ENCODE measurements around the gene EIF2S3B.

Gene EIF2S3B

GRCh38 chr12:10528174-10528953, 22.7 kb downstream of the EIF2S3B start:
- no peak for TF ChIP-seq ARNT (IDR thresholded peaks at IDR 0.05)
- TF ChIP-seq, protein P1, sequence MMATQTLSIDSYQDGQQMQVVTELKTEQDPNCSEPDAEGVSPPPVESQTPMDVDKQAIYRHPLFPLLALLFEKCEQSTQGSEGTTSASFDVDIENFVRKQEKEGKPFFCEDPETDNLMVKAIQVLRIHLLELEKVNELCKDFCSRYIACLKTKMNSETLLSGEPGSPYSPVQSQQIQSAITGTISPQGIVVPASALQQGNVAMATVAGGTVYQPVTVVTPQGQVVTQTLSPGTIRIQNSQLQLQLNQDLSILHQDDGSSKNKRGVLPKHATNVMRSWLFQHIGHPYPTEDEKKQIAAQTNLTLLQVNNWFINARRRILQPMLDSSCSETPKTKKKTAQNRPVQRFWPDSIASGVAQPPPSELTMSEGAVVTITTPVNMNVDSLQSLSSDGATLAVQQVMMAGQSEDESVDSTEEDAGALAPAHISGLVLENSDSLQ (IDR thresholded peaks at IDR 0.05) = peak; percentile 58
- no peak for DNase-seq (ENCODE audit: extremely low spot score)
- ChIA-PET POLR2A (no interaction called here), CTCF (no interaction called here)

- POLR2A ChIA-PET = no interaction called here
- DNase-seq (ENCODE audit: extremely low spot score) = no peak
- CTCF ChIA-PET = no interaction called here
- TF ChIP-seq FOXA1 (IDR thresholded peaks at IDR 0.05) = no peak
- no peak for TF ChIP-seq HDGF (IDR thresholded peaks at IDR 0.05; ENCODE audit: borderline replicate concordance)
- TF ChIP-seq CTBP1 (IDR thresholded peaks at IDR 0.05; ENCODE audit: borderline replicate concordance) = no peak
- no peak for TF ChIP-seq ELF4 (IDR thresholded peaks at IDR 0.05)
- TF ChIP-seq FOXM1 (IDR thresholded peaks at IDR 0.05; ENCODE audit: borderline replicate concordance) = no peak
- no peak for TF ChIP-seq NFRKB (IDR thresholded peaks at IDR 0.05)
- no peak for TF ChIP-seq ZNF384 (IDR thresholded peaks at IDR 0.05)
- TF ChIP-seq, protein P1 (IDR thresholded peaks at IDR 0.05) = no peak
- no peak for TF ChIP-seq ARNT (IDR thresholded peaks at IDR 0.05)
- TF ChIP-seq LEF1 (IDR thresholded peaks at IDR 0.05; ENCODE audit: borderline replicate concordance) = no peak
- no peak for TF ChIP-seq BHLHE40 (IDR thresholded peaks at IDR 0.05; ENCODE audit: borderline replicate concordance)
Observed at GRCh38 chr12:10529603-10530002, 23.9 kb downstream of the EIF2S3B start.

DNA sequence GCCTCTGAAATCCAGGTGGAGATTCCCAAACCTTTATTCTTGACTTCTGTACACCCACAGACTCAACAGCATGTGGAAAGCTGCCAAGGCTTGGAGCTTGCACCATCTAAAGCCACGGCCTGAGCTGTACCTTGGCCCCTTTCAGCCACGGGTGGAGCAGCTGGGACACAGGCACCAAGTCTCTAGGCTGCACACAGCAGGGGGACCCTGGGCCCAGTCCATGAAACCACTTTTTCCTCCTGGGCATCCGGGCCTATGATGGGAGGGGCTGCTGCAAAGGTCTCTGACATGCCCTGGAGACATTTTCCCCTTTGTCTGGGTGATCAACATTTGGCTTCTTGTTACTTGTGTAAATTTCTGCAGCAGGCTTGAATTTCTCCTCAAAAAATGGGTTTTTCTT, 32.0 kb downstream of the EIF2S3B start:
- TF ChIP-seq FOXK2 (IDR thresholded peaks at IDR 0.05) (no peak), FOXA1 (IDR thresholded peaks at IDR 0.05) (no peak), SUZ12 (IDR thresholded peaks at IDR 0.05) (no peak), TARDBP (IDR thresholded peaks at IDR 0.05) (no peak), LEF1 (IDR thresholded peaks at IDR 0.05; ENCODE audit: borderline replicate concordance) (no peak), SP1 (IDR thresholded peaks at IDR 0.05) (no peak), CTBP1 (IDR thresholded peaks at IDR 0.05; ENCODE audit: borderline replicate concordance) (no peak), ZNF384 (IDR thresholded peaks at IDR 0.05) (no peak), L3MBTL2 (conservative IDR thresholded peaks at IDR 0.05) (no peak), ARNT (IDR thresholded peaks at IDR 0.05) (no peak), FOXM1 (IDR thresholded peaks at IDR 0.05; ENCODE audit: borderline replicate concordance) (no peak), NFRKB (IDR thresholded peaks at IDR 0.05) (no peak), HDGF (IDR thresholded peaks at IDR 0.05; ENCODE audit: borderline replicate concordance) (no peak)
- TF ChIP-seq, protein P1 (IDR thresholded peaks at IDR 0.05) = no peak
- POLR2A ChIA-PET = no interaction called here
- no peak for DNase-seq (ENCODE audit: extremely low spot score)
- CTCF ChIA-PET = no interaction called here

GRCh38 chr12:10540776-10541205, 35.1 kb downstream of the EIF2S3B start:
- CTCF ChIA-PET = no interaction called here
- POLR2A ChIA-PET = no interaction called here
- TF ChIP-seq FOXA1 (IDR thresholded peaks at IDR 0.05) (no peak), LEF1 (IDR thresholded peaks at IDR 0.05; ENCODE audit: borderline replicate concordance) (no peak), ARNT (IDR thresholded peaks at IDR 0.05) (no peak), ZNF384 (IDR thresholded peaks at IDR 0.05) (no peak), TARDBP (IDR thresholded peaks at IDR 0.05) (no peak), NFRKB (IDR thresholded peaks at IDR 0.05) (no peak), FOXM1 (IDR thresholded peaks at IDR 0.05; ENCODE audit: borderline replicate concordance) (no peak), BHLHE40 (IDR thresholded peaks at IDR 0.05; ENCODE audit: borderline replicate concordance) (no peak), L3MBTL2 (conservative IDR thresholded peaks at IDR 0.05) (no peak), HDGF (IDR thresholded peaks at IDR 0.05; ENCODE audit: borderline replicate concordance) (no peak), SUZ12 (IDR thresholded peaks at IDR 0.05) (no peak), SP1 (IDR thresholded peaks at IDR 0.05) (no peak), CTBP1 (IDR thresholded peaks at IDR 0.05; ENCODE audit: borderline replicate concordance) (no peak), FOXK2 (IDR thresholded peaks at IDR 0.05) (no peak), ELF4 (IDR thresholded peaks at IDR 0.05) (no peak)
- TF ChIP-seq, protein P1 (IDR thresholded peaks at IDR 0.05) = no peak
- no peak for DNase-seq (ENCODE audit: extremely low spot score)

DNA sequence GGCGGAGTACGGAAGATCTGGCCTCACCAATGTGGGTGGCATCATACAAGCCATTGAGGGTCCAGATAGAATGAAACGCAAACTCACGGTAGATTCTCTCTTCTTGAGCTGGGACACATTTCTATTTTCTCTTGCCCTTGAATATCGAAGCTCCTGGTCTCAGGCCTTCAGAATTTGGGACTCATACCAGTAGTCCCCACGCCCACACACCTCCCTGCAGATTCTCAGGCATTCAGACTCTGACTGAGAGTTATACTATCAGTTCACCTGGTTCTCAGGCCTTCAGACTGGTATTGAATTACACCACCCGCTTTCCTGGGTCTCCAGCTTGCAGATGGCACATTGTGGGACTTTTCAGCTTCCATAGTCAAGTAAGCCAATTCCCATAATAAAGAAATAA, 37.8 kb downstream of the EIF2S3B start:
- DNase-seq (ENCODE audit: extremely low spot score) = no peak
- CTCF ChIA-PET = no interaction called here
- POLR2A ChIA-PET = no interaction called here
- TF ChIP-seq CTBP1 (IDR thresholded peaks at IDR 0.05; ENCODE audit: borderline replicate concordance) (no peak), ZNF384 (IDR thresholded peaks at IDR 0.05) (no peak), BHLHE40 (IDR thresholded peaks at IDR 0.05; ENCODE audit: borderline replicate concordance) (no peak), NFRKB (IDR thresholded peaks at IDR 0.05) (no peak), HDGF (IDR thresholded peaks at IDR 0.05; ENCODE audit: borderline replicate concordance) (no peak), TARDBP (IDR thresholded peaks at IDR 0.05) (no peak), SP1 (IDR thresholded peaks at IDR 0.05) (no peak)
- TF ChIP-seq, protein P1 (IDR thresholded peaks at IDR 0.05) = no peak

Measured in HEK293T (cell line).